A673 (cell line): ENCODE results near the gene RGP1. TPM values are rescaled to one million over a fixed set of nuclear protein-coding genes. Genes with fewer than 3 reads are reported as not detected.
A peak's percentile ranks its signal among the peaks of the same experiment; 100 is the strongest.

Source experiments
- BruUV-seq: library from RNA; stranded (reverse); fragments of 400-500 nt; replicated peaks from 2 replicates; lab custom pipeline; 2021; lab: Mats Ljungman, UMichigan
- CTCF ChIA-PET: fragments of 300-600 bp; sonication (Branson Sonifier 250); formaldehyde crosslinking; loops from one replicate; lab custom pipeline; 2022; ENCODE audit warnings: antibody characterized with exemption; lab: Charles Lee
- POLR2A ChIA-PET: fragments of 300-600 bp; sonication (Branson Sonifier 250); formaldehyde crosslinking; loops from one replicate; lab custom pipeline; 2022; ENCODE audit warnings: antibody characterized with exemption; ENCODE audit not compliant: low non-redundant PET; lab: Charles Lee
- DNase-seq: peaks from one replicate; pipeline ENCODE4 v3.0.0-alpha.2; 2015; ENCODE audit warnings: low spot score
- H3K27ac ChIP-seq: fragments of 200-600 bp; sonication (generic); 2 replicates; pipeline ENCODE4 v1.5.1; 2016; ENCODE audit warnings: mixed run types, low read depth, mild to moderate bottlenecking, mixed read lengths, antibody characterized with exemption, low read length; ENCODE audit not compliant: poor library complexity, severe bottlenecking
- H3K27me3 ChIP-seq: fragments of 200-600 bp; sonication (generic); replicated peaks from 2 replicates; pipeline ENCODE4 v1.6.1; 2017; ENCODE audit warnings: mixed run types, low read depth, mild to moderate bottlenecking, mixed read lengths, antibody characterized with exemption, low read length; ENCODE audit not compliant: insufficient read depth, poor library complexity
- H3K36me3 ChIP-seq: fragments of 200-600 bp; sonication (generic); 2 replicates; pipeline ENCODE4 v1.6.1; 2016; ENCODE audit warnings: mixed run types, mild to moderate bottlenecking, mixed read lengths, antibody characterized with exemption, low read length; ENCODE audit not compliant: insufficient read depth, poor library complexity, severe bottlenecking
- H3K4me1 ChIP-seq: fragments of 200-600 bp; sonication (generic); 2 replicates; pipeline ENCODE4 v1.6.1; 2017; ENCODE audit warnings: mixed run types, mild to moderate bottlenecking, mixed read lengths, antibody characterized with exemption, low read length; ENCODE audit not compliant: insufficient read depth, poor library complexity, severe bottlenecking
- H3K4me3 ChIP-seq: fragments of 200-600 bp; sonication (generic); 2 replicates; pipeline ENCODE4 v1.5.1; 2016; ENCODE audit warnings: low read depth, mixed run types, mild to moderate bottlenecking, mixed read lengths, low read length; ENCODE audit not compliant: poor library complexity, severe bottlenecking
- H3K9me3 ChIP-seq: fragments of 200-600 bp; sonication (generic); 2 replicates; pipeline ENCODE4 v1.6.1; 2016; ENCODE audit warnings: mixed run types, low read depth, mild to moderate bottlenecking, mixed read lengths, antibody characterized with exemption, low read length; ENCODE audit not compliant: poor library complexity, severe bottlenecking
- CTCF ChIP-seq: fragments of 300-800, 200-600 bp; sonication (generic); conservative IDR thresholded peaks from 2 replicates; pipeline ENCODE4 v1.5.1; 2017; ENCODE audit warnings: low read depth, mild to moderate bottlenecking, antibody characterized with exemption, low read length, moderate library complexity, mixed read lengths
- EZH2 ChIP-seq: fragments of 200-600 bp; sonication (generic); IDR thresholded peaks from 2 replicates; pipeline ENCODE4 v1.6.1; 2017; ENCODE audit warnings: borderline replicate concordance, low read depth, mild to moderate bottlenecking, mixed read lengths, antibody characterized with exemption, low read length; ENCODE audit not compliant: poor library complexity, severe bottlenecking
- intact Hi-C: fragments of 100-400 bp; cut with micrococcal nuclease; formaldehyde crosslinking; loops from one replicate; pipeline ENCODE4 v1.10.0; 2022; ENCODE audit not compliant: unreplicated experiment
- total RNA-seq: library from RNA; stranded (reverse); gene quantifications from 2 replicates; pipeline ENCODE4 v1.2.3, GENCODE V29; 2021

The RGP1 gene
- total RNA-seq, 1 experiment from 2014 or later: 21.9 TPM

GRCh38 chr9:35723908-35724307 lies 25.2 kb upstream of the RGP1 start:
- H3K4me1 ChIP-seq: peaks cover 7% of the 10 kb centered on the region
- DNase-seq: no peak
- no peak overlapping the region for H3K27ac ChIP-seq
- TF ChIP-seq EZH2 (no peak), CTCF (no peak)
- H3K4me3 ChIP-seq: no peak overlapping the region
- BruUV-seq: no TSS peak
- ChIA-PET POLR2A (no interaction called here), CTCF (no interaction called here)
- H3K27me3 ChIP-seq: no peaks in the 10 kb centered on the region
- no peaks in the 10 kb centered on the region for H3K9me3 ChIP-seq
- intact Hi-C loops: no loop called here
- peaks cover 58% of the 10 kb centered on the region for H3K36me3 ChIP-seq

GRCh38 chr9:35725362-35725761 lies 23.7 kb upstream of the RGP1 start:
- DNase-seq: no peak
- Histone ChIP-seq H3K4me3 (no peak overlapping the region), H3K36me3 (peaks cover 43% of the 10 kb centered on the region), H3K27me3 (no peaks in the 10 kb centered on the region), H3K9me3 (no peaks in the 10 kb centered on the region), H3K27ac (no peak overlapping the region), H3K4me1 (peaks cover 13% of the 10 kb centered on the region)
- TF ChIP-seq CTCF: no peak
- no peak for TF ChIP-seq EZH2
- ChIA-PET CTCF (interaction anchor here (1.3 kb wide), 1 partner anchor 29 kb away, joined by 3 read pairs; no protein-coding TSS in a partner anchor), POLR2A (no interaction called here)
- BruUV-seq: no TSS peak
- intact Hi-C loops: no loop called here

GRCh38 chr9:35726931-35727330 lies 22.2 kb upstream of the RGP1 start:
- intact Hi-C loops: no loop called here
- TF ChIP-seq EZH2: no peak
- no peak for TF ChIP-seq CTCF
- CTCF ChIA-PET: interaction anchor here (0.5 kb wide), 2 partner anchors 831 to 866 kb away, joined by 3 to 7 read pairs; no protein-coding TSS in a partner anchor
- peaks cover 21% of the 10 kb centered on the region for H3K4me1 ChIP-seq
- H3K36me3 ChIP-seq: peaks cover 27% of the 10 kb centered on the region
- DNase-seq: no peak
- no peaks in the 10 kb centered on the region for H3K9me3 ChIP-seq
- POLR2A ChIA-PET: no interaction called here
- H3K27me3 ChIP-seq: no peaks in the 10 kb centered on the region
- H3K4me3 ChIP-seq: no peak overlapping the region
- H3K27ac ChIP-seq: peak overlapping the region; percentile 8
- no TSS peak for BruUV-seq
